NCI-H2196 (cell line): ENCODE measurements around the gene GFRA3.
"Not testable (repeated sequence)": the region's sequence is repeated elsewhere in the genome, so short reads cannot be mapped to it uniquely, and the experiment has no call there.

Experiments used
- DNase-seq: peaks from one replicate; lab custom pipeline; 2025; ENCODE audit not compliant: unreplicated experiment; lab: John Stamatoyannopoulos, UW

The GFRA3 gene, protein sequence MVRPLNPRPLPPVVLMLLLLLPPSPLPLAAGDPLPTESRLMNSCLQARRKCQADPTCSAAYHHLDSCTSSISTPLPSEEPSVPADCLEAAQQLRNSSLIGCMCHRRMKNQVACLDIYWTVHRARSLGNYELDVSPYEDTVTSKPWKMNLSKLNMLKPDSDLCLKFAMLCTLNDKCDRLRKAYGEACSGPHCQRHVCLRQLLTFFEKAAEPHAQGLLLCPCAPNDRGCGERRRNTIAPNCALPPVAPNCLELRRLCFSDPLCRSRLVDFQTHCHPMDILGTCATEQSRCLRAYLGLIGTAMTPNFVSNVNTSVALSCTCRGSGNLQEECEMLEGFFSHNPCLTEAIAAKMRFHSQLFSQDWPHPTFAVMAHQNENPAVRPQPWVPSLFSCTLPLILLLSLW

DNA sequence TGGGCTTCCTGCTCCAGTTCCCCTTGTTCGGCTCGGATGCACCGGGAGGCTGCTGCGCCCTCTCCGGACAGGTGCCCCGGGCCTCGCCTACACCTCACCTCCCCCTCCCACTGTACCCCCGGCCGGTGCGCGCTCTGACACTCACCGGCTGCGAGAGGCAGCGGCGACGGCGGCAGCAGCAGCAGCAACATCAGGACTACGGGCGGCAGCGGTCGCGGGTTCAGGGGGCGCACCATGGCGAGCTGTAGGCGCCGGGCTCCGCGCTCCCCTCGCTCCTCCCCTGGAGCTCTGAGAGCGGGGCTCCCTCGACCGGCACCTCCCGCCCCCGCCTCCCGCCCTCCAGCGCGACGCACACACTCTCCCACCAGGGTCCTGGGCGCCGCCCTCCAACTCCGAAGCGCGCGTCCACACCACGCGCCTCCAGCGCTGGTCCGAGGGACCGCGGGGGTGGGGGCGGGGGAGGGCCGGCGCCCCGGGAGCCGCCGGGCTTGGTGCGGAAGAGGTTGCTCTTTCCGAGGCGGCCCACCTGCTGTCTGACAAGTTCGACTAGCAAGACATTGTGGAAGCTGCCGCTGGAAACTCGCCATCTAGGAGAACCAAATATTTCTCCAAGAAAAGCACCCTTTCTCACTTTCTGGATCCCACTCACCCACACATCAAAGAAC is at the start of gene GFRA3:
Gene GFRA3, minus strand, starts transcription at position 433 of the 665 bp plus-strand sequence. Its CDS starts 197 bp downstream, at position 236.
- DNase-seq = no peak

DNA sequence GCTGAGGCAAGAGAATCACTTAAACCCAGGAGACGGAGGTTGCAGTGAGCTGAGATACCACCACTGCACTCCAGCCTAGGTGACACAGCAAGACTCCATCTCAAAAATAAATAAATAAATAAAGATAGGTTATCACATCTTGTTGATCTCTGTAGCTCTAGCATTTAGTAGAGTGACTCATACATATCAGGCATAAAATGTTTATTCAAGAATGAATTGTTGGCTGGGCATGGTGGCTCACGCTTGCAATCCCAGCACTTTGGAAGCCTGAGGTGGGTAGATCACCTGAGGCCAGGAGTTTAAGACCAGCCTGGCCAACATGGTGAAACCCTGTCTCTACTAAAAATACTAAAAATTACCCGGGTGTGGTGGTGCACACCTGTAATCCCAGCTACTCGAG is 43.8 kb upstream of the GFRA3 start:
- not testable (repeated sequence) for DNase-seq

DNA sequence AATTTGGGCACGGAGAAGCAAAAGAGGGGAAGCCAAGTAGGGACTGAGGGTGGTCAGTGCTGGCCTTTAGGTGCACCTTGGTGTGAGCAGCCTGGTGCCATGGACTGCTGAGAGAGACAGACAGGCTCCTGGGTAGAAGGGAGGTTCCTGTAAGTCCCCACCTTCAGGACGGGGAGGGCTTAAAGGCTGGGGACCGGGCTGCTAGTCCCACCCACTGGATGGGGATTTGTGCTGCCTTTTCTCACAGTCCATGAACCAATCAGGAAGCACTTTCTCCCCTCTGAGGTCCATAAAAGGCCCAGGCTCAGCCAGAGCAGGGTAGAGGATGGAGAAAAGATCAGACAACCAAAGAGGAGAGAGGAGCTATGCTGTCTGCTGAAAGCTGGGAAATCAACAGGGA is 41.9 kb upstream of the GFRA3 start:
- no peak for DNase-seq

DNA sequence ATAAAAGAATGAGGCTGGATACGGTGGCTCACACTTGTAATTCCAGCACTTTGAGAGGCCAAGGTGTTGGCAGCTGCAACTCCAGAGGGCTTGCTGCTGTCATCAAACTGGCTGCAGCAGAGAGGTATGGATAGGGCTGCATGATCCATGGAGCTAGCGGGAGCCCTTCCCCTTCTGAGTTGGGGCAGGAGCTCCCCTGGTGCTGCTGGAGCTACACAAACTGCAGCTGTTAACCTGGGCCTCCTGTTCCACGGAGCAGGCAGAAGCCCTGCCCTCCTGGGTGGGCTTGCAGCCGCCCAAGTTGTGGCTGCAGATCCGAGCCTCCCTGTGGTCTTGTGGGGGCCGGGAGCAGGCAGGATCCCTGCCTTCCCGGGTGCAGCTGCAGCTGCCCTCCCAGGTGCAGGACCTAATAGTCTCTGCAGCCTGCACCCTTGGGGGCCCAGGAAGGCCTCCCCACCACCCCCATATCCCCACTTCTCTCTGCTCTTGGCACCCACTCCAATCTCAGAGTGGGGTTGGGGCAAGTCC is 41.4 kb upstream of the GFRA3 start:
- DNase-seq = no peak

DNA sequence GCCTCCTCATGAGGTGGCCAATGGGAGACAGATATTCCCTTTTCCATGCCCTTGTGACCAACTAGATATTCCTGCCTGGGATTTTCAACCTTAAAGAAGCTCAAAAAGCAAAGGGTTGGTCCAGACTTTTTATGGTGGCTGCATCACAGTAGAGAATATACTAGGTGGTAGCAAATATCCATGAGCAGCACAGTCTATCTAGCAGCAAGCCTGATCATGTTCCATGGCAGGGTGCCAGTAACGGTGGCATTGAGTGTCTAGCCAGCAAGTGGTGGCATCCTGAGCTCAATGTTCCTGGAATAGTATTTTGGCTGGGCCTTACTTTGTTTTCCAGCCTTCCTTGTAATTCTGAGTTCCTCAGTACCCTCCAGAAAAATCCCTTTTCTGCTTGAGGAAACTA is 31.4 kb upstream of the GFRA3 start:
- peak; percentile 78 for DNase-seq

DNA sequence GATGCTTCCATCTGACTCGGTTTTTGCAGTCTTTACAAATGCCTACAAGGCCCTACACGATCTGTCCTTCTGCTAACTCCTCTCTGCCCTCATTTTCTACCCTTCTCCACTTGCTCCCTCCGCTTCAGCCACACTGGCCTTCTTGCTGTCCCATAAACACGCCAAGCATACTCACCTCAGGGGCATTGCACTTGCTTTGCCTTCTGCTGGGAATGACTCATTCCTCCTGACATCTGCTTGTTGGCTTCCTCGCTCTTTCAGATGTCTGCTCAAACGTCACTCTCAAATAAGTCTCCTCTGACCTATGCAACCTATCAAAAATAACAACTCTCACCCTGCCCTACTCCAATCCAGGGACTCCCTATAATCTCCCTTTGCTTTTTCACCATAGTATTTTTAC is 29.0 kb upstream of the GFRA3 start:
- no peak for DNase-seq

DNA sequence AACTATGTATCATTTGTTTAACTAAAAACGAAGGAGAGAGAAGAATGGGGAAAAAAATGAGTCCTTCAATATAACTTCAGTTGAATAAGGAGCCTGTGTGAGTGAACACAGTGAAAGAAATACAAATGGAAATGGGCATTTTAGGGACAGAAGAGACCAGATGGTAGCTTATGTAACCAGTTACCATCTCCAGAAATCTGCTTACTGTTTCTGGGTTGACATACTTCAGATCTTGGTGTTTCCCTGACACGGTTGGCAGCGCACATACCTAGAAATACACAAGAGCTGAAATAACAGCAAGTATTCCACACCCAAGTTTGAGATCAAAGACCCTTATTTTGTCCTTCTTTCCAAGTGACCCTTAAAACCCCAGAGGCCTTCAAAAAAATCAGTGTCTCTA is 14.9 kb upstream of the GFRA3 start:
- DNase-seq = no peak

DNA sequence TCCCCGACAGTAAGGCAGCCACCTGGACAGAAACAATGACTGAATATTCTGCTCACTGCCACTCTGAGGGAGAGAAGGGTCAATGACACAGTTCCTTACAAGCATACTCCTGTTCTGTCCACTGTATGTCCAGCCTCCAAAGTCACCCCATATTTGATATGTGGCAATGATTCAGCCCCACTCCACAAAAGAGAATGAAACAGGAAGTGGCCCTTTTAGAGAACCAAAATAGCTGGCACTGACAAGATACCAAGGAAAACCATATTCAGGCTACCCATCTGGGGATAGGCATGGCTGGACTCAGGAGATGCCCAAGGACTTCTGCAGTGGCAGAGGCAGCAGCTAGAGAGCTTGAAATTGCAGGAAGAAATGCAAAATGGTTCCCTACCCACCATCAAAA is 12.8 kb upstream of the GFRA3 start:
- DNase-seq = no peak

DNA sequence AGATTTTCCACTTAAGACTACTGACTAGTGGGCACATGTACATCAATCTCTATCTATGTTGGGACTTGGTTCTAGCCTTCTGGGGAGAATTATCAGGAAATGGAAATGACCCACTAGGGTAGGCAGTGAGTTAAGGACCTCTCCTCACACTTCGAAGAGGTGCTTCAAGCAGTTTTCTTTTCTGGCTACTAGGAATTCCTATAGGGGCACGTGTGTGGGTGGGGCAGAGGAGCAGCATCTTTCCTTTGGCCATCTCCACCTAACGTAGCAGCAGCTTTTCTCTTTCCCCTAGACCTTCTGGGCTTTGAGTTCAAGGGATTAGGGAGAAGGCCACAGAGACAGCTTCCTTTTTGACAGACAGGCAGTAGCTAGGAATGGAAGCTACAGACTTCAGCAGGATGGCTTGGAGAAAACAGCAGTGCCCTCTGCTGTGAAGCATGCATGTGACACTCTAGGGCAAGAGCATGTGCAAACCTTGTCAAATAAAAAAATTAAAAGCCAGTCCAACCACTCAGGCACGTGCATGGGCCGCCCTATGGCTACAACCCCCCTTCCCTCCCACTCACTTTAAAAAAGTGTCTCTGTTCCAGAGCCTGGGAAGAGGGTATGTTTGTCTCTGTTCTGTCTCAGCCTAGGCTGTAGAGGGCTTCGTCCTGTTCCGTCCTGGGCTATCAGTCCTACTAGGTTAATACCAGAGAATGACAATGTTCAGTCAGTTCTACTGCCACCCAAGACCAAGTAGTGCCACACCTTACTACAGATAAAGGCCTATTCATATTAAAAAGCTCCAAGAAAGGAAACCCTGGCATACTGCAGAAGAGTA is 8.7 kb upstream of the GFRA3 start:
- DNase-seq = peak; percentile 56

DNA sequence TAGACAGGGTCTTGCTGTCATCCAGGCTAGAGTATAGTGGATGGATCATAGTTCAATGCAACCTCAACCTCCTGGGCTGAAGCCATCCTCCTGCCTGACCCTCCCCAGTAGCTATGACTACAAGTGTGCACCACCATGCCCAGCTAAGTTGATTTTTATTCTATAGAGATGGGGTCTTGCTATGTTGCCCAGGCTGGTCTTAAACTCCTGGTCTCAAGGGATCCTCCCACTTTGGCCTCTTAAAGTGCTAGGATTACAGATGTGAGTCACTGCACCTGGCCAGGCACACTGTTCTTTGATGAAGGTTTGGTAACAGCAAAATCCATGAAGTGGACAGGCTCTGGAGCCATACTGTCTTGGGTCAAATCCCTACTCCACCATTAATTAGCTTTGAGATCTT is 6.5 kb upstream of the GFRA3 start:
- no peak for DNase-seq

DNA sequence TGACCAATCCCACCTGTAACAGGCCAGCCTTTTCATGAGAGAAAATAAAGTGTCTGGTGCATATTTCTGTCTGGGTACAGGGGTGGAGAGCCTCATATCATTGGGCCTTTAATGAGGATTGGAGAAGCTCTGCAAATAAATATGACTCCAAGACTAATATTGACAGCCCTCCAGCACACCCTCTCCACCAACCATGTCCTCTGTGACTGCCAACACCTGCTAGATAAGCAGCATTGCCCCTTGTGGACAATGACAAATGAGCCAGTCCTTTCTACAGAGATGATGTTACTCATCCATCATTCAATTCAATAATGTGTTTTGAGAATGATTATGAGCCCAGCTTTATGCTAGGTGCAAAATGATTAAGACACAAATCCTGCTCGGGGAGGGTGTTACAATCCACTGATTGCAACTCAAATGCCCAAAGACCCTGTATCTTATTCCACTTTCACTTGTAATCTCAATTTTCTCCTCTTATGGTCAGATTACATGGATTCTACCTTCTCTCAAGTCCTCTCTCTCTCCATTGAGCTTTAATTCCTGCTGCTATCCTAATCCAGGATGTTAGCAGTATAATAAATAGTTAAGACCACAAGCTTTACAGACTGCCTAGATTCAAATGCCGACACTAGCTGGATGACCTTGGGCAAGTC is 2.1 kb upstream of the GFRA3 start:
- peak; percentile 79 for DNase-seq

DNA sequence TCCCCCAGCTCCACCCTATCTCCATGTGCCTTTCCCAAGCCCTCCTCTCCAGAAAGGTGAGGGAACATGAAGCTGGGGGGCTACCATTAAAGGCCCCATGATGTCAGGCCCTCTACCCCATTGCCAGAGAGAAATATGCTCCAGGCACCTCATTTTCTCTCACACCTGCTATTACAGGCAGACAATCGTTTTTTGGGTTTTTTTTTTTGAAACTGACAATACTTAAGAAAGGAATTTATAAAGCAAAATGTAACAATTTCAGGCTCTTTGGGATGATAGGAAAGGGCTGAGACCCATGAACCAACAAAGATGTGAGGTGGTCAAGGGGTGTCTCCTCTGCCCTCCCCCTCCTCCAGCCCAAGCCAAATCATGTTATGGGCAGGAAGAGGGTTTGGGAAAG is 1.5 kb upstream of the GFRA3 start:
- DNase-seq = no peak

DNA sequence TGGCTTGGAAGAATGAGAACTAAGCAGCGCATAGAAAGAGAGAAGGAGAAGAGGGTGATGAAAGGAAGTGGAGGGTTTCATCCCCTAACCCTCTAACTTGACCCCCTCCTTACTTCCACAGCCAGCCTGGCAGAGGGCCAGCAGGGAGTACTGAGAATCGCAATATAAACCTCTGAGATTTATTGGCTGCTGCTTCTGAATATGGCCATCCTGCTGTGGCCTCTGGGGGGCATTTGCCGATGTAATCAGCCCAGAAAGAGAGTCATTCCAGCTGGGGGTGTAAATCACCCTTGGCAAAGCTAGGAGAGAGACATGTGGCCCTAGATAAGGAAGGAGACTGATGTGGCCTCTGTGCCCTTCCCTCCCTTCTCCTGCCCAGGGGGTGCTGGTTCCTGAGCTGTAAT is 960 bp upstream of the GFRA3 start:
- peak; percentile 12 for DNase-seq

DNA sequence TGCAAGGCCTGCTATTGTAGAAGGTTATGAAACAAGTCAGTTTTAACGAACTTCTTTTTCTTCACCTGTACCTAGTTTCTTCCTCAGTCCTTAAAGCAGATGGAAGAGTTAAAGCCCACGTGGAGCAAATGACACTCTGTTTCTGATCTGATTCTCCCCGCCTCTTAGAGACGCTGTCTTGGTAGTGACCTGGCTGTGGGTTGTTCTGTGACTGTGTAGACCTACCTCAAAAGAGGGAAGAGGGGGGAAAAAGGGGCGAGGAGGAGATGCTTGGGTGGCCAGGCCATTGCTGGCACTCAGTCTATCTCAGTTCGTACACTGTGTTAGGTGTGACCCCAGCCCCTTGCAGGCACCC is 610 bp downstream of the GFRA3 start:
- DNase-seq = no peak

DNA sequence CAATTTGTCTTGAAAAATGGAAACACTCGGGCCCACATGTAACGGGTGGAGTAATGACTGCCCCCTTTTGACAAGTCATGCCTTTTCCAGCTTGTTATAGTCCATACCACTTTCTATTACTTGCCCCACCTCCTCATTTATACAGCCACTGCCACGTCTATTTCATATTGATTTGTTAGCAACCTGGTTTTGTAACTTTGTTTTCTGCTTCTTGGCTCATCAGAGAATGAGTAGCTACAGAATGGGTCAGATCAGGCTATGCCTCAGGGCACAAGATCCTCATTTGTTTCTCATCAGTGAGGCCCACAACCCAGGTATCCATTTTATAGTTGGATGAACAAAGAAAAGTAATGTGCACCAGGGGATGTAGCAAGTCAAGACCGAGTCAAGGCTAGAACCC is 1.7 kb downstream of the GFRA3 start:
- DNase-seq = no peak

DNA sequence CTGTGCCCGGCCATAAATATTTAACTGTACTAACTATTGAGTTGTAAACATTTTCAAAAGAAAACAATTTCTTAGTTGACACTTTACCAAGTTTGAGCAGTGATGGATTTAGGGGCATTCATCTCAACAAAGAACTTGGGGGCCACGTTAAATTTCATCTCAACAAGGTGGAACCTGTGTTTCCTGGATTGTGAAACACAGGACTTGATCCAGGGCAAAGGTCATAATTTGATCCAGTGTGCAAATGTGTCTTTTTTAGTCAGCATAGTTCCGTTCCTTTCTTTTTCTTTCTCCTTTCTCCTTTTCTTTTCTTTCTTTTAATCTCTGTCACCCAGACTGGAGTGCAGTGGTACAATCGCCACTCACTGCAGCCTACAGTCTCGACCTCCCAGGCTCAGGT is 3.1 kb downstream of the GFRA3 start:
- no peak for DNase-seq

DNA sequence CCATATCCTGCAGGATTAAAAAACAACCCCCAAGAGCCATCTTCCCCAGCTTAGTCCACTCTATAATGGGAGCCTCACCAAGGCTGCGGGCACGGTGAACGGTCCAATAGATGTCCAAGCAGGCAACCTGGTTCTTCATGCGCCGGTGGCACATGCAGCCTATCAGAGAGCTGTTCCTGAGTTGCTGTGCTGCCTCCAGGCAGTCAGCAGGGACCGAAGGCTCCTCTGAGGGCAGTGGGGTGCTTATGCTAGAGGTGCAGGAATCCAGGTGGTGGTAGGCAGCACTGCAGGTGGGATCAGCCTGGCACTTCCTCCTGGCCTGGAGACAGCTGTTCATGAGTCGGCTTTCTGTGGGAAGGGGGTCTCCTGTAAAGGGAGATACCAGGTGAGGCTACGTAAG is 10.2 kb downstream of the GFRA3 start:
- no peak for DNase-seq

DNA sequence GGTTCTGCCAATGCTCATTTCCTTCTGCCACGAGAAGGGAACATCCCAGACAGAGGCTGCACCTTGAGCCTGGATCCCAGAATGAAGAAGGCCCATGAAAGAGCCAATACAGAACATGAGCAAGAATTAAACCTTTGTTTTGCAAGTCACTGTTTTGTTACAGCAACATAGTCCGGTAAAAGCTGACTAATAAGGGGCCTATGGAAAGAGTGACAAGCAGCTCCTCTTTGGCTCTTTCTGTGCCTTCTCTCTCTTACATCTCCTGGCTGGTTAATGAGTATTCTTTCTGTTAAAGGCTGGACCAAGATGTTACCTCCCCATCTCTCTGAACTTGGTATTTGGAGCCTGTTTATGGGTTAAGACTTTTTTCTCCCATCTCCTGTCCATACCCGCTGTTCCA is 10.8 kb downstream of the GFRA3 start:
- DNase-seq = no peak

DNA sequence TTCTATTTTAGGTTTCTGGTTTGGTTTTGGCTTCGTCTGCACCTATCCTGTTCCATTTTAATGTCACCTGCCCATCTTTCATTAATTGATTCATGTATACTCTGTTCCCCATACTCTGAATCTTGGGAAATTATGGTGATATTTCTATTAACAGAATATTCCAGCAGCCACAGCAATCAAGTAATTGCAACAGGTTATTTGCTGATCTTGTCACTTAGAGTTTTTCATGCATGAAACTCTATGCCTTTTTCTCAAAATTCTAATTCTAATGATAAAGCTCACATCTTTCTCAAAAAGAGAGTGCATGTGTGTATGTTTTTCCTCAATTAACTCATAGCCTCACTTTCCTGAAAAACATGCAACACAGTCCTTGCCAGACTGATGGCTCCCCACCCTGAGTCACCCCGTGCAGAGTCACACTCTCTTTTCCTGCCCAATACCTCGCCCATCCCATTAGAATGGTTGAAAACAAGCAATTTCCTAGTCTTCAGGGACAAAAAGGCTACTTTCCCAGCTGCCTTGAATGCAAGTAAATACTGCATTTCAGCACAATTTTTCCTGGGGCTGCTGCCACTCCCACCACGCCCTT is 15.6 kb downstream of the GFRA3 start:
- no peak for DNase-seq

DNA sequence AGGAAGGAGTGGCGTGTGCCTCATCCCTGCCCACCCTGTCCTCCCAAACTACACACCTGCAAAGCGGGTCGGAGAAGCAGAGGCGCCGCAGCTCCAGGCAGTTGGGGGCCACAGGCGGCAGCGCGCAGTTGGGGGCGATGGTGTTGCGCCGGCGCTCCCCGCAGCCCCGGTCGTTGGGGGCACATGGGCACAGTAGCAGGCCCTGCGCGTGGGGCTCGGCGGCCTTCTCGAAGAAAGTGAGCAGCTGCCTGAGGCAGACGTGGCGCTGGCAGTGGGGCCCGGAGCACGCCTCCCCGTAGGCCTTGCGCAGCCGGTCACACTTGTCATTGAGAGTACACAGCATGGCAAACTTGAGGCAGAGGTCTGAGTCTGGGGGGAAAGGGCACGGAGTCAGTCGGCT is 16.8 kb downstream of the GFRA3 start:
- no peak for DNase-seq

DNA sequence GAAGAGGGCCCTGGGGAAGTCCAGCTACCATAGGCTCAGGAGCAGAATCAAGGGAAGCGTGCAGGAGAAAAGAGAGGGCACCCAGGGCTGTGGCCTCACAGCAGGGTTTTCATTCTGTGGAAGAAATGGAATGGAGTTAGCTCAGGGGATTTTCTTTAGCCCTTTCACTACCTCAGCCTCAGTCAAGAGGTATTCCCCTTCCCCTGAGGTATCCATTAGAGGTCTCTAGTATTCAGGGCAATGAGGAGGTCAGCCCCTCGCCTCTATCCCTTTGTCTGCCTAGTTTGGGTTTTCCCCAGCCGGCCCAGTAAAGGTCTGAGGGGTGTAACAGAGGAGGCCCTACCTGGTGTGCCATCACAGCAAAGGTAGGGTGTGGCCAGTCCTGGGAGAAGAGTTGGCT is 21.5 kb downstream of the GFRA3 start:
- no peak for DNase-seq
